HG03139 (cell line): ENCODE data around the gene YWHAH.

ENCODE experiments used
- ATAC-seq: cut with Tn5 transposase; IDR thresholded peaks from one replicate; pipeline ENCODE4 v1.9.1; 2021; ENCODE audit not compliant: unreplicated experiment

The YWHAH gene

GRCh38 chr22:31947296-31947695 lies 3.0 kb downstream of the YWHAH start:
- no peak for ATAC-seq

- ATAC-seq, result no peak
Observed at GRCh38 chr22:31948002-31948401, 3.7 kb downstream of the YWHAH start.

GRCh38 chr22:31950226-31950625 lies 5.9 kb downstream of the YWHAH start:
- no peak for ATAC-seq

GRCh38 chr22:31951194-31952093 lies 7.1 kb downstream of the YWHAH start:
- ATAC-seq, result no peak

- no peak for ATAC-seq
Observed at GRCh38 chr22:31952094-31952401, 7.7 kb downstream of the YWHAH start.

GRCh38 chr22:31952472-31952871 lies 8.1 kb downstream of the YWHAH start:
- ATAC-seq, result no peak

GRCh38 chr22:31953261-31953660 lies 8.9 kb downstream of the YWHAH start:
- no peak for ATAC-seq

GRCh38 chr22:31954535-31955523 lies 10.5 kb downstream of the YWHAH start:
- ATAC-seq, result no peak

- no peak for ATAC-seq
Observed at GRCh38 chr22:31956360-31956759, 12.0 kb downstream of the YWHAH start.

- ATAC-seq, result no peak
Observed at GRCh38 chr22:31957970-31958594, 13.7 kb downstream of the YWHAH start.

GRCh38 chr22:31958625-31959239 lies 14.4 kb downstream of the YWHAH start:
- ATAC-seq, result no peak

GRCh38 chr22:31960767-31961166 lies 16.4 kb downstream of the YWHAH start:
- ATAC-seq, result no peak

GRCh38 chr22:31962387-31963125 lies 18.2 kb downstream of the YWHAH start:
- ATAC-seq, result no peak

GRCh38 chr22:31968022-31968421 lies 23.7 kb downstream of the YWHAH start:
- no peak for ATAC-seq

- ATAC-seq, result no peak
Observed at GRCh38 chr22:31969789-31970489, 25.6 kb downstream of the YWHAH start.

- ATAC-seq, result peak; percentile 60
Observed at GRCh38 chr22:31970490-31971444, 26.4 kb downstream of the YWHAH start.

GRCh38 chr22:31972180-31972579 lies 27.8 kb downstream of the YWHAH start:
- ATAC-seq, result no peak

GRCh38 chr22:31973739-31974138 lies 29.4 kb downstream of the YWHAH start:
- no peak for ATAC-seq
